Renal cortical epithelial cell (primary cell): Measurements from ENCODE around the gene PPP3CA. TPM values are rescaled to one million over a fixed set of nuclear protein-coding genes. Genes with fewer than 3 reads are reported as not detected.

Experiments used
- DNase-seq: peaks from one replicate; pipeline ENCODE4 v3.0.0-alpha.2; 2011; ENCODE audit warnings: low read depth
- total RNA-seq: library from RNA; depleted of rRNA; stranded (reverse); fragments of >200 nt; gene quantifications from 2 replicates; pipeline ENCODE4 v1.2.3, GENCODE V29; 2014

Gene PPP3CA
- total RNA-seq, 1 donor from 2014 or later = 44.5 TPM

GRCh38 chr4:101177154-101177553, 170.2 kb downstream of the PPP3CA start:
- no peak for DNase-seq

GRCh38 chr4:101175896-101176676, 171.2 kb downstream of the PPP3CA start:
- DNase-seq = peak; percentile 59

DNA sequence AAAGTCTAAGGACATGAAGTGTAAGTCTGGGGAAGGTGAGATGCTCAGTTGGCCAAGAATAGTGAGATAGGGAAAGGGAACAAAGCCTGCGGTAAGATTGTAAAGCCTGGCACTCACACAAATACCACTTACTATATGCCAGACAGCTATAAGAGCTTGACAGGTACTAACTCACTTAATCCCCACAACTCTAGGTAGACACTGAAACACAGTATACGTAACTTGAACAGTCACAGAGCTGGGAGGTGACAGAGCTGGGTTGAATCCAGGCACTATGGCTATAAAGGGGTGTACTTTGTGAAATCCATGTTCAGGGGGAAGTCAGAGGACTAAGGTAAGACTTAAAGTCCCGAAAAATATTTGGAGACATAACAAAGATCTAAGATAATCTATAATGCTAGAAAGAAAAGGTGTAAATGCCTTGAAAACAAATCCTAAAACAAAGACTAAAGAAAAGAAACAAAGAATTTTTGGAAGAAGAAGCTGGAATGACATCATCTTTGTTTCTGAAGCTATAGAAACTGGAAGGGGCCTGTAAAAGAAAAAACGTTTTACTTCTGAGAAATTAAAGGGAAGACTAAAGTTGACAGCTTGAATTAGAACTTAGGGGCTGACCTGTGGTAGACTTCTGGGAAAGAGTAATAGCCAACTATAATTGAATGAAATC, 172.5 kb downstream of the PPP3CA start:
- DNase-seq = no peak

DNA sequence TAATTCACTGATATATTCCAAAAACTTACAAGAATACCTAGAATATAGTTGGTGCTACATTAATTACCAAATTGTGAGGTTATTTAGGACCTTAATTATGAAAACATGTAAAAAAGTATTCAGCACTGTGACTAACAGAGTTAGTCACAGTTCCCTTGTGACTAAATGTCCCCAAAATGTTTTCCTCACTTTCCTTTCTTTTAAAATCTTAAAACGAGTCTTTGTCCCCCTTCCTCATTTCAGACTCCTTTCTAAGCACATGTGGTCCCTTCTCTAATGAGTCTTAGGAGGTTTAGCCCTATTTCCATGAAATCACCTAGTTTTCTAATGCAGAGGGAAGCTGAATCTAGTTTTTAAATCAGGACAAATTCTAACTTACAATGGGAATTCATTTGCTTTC, 175.0 kb downstream of the PPP3CA start:
- DNase-seq = no peak

GRCh38 chr4:101171747-101172146, 175.6 kb downstream of the PPP3CA start:
- peak; percentile 51 for DNase-seq

- peak; percentile 75 for DNase-seq
These were observed 178.0 kb downstream of the PPP3CA start for GRCh38 chr4:101169044-101170014.

- DNase-seq = peak; percentile 57
These were observed 183.4 kb downstream of the PPP3CA start for GRCh38 chr4:101163936-101164335.

DNA sequence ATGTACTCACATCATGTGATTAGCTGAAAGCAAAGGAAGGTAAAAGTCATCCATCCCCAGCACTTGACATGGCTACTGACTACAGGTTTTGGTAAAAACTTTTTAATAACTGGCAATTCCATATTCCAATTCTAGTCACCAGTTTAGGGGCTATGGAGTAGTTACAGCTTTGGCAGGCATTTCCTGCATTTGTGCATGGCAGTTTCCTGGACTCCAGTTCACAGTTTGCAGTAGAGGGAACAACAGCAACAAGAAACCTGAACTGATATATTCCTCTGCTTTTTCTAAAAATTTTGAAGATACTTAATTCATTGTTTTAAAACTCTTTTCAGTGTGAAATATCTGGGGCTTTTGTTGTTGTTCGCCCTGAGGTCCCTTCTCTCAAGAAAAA, 184.3 kb downstream of the PPP3CA start:
- DNase-seq = no peak

- DNase-seq = no peak
These were observed 186.3 kb downstream of the PPP3CA start for GRCh38 chr4:101160792-101161592.

GRCh38 chr4:101158507-101158906, 188.8 kb downstream of the PPP3CA start:
- no peak for DNase-seq

DNA sequence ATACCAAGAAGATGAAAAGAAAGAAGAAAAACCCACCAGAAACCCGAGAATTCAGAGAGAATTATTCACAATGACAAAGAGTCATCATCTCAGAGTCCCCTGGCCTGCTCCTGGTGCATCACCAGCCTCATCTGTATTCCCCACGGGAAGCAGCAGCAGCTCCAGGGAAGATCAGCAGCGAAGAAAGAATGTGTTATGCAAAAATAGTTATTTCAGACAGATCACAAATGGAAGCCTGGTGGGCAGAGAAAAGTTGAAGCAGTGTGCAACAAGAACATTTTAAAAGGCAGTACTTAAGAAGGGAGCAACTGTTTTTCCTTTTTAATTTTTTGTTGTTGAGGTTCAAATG, 189.2 kb downstream of the PPP3CA start:
- DNase-seq = no peak

DNA sequence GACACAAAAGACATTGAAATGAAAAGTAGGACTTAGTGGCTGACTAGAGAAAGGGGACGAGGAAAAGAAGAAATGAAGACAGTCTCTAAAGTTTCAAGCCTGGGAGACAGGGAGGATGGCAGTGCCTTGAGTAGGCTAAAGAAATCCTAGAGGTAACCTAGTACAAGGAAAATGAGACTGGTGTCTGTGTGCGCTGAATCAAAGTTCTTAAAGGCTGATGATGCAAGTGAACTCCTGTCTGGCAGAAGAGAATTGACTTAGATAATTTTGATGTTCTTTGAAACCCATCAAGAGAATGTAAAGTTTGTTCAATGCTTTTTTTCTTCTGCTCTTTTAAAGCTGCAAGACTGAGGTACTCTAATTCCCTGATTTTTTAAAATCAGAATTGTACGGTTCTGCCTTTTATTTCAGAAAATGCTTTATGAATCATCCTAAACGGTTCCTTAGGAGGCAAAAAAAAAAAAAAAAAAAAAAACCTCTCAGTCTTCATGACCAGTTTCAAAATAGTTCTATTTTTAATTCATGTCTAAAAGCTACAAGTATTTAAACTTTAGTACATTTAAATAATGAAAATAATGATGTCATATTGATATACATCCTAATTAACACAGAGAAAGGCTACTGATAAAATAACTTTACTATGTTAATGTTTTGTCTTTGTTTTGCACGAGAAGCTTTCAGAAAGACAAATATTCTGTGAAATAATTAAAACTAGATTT, 189.8 kb downstream of the PPP3CA start:
- no peak for DNase-seq

DNA sequence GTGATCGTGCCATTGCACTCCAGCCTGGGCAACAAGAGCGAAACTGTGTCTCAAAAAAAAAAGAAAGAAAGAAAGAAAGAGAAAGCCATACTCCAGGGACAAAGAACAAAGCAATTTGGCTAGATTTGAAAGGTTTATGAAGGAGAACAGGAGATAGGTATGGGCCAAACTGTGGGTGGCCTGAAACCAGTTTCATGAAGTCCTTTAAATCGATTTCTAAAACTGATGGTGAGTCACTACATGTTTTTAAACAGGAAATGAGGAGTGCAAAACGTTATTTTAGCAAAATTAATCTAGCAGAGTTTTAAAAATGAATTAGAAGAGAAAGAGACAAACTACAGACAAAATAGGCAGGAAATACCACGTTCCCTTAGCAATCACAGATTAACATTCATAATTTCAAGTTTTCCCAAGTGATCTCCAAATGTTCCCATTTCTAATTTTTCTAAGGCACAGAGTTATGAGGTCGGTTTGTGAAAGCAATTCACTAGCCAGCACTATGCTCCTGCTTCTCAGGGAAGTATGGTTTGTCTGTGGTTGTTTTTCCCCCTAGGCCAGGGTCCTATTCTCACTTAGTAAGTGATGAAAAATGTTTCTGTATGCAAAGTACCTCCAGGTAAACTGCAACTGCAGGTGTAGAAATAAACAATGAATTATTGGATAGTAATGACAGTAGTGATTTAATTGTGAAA, 190.6 kb downstream of the PPP3CA start:
- no peak for DNase-seq

DNA sequence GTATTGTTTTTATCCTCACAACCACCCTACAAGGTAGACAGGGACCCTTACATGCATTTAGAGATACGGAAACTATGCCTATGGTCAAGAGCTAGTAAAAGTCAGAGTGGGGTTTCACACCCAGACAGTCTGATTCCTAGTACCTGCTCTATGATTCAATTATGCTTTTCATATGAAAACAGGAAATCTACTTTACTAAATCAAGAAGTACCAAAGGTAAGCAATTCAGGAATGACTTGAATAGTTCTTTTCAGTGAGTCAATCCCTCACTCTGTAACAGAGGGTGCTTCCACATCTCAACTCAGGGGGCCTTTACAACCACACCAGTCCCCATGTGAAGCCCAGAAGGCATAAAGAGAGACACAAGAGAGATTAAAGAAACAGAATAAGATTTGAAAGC, 191.4 kb downstream of the PPP3CA start:
- DNase-seq = no peak

- DNase-seq = peak; percentile 87
These were observed 192.0 kb downstream of the PPP3CA start for GRCh38 chr4:101155368-101155767.

DNA sequence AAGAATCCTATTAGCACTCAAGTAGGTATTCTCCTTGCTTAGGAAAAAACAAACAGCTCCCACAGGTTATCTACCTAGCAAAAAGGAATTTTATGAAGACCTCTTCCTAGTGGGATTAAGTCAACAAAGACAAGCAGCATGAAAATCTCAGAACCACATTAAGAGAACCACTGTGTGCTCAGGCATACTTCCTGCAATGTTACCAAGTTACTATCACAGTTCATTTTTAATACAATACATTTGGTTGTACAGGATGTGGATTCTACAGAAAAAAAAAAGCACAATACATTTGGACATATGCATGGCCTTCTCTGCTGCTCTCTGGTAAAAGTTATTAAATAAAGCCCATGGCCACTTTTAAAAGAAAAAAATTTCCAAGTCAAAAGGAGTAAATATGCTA, 193.7 kb downstream of the PPP3CA start:
- no peak for DNase-seq

GRCh38 chr4:101152521-101152920, 194.8 kb downstream of the PPP3CA start:
- DNase-seq = no peak

- no peak for DNase-seq
These were observed 198.8 kb downstream of the PPP3CA start for GRCh38 chr4:101148551-101148950.

- DNase-seq = no peak
These were observed 200.0 kb downstream of the PPP3CA start for GRCh38 chr4:101147283-101147682.

GRCh38 chr4:101145021-101145420, 202.3 kb downstream of the PPP3CA start:
- DNase-seq = no peak
